HG03060 (cell line): Measurements from ENCODE around the gene DRAM1.

Experiments used
- ATAC-seq: cut with Tn5 transposase; IDR thresholded peaks from one replicate; pipeline ENCODE4 v1.9.1; 2021; ENCODE audit warnings: low read depth, moderate number of reproducible peaks; ENCODE audit not compliant: unreplicated experiment

The DRAM1 gene

GRCh38 chr12:101939306-101939705 lies 61.9 kb downstream of the DRAM1 start:
- ATAC-seq = no peak

GRCh38 chr12:101939856-101940265 lies 62.5 kb downstream of the DRAM1 start:
- ATAC-seq = no peak

GRCh38 chr12:101940400-101940950 lies 63.1 kb downstream of the DRAM1 start:
- ATAC-seq = no peak

- ATAC-seq = peak; percentile 64
Measured at GRCh38 chr12:101941306-101942249, 64.2 kb downstream of the DRAM1 start.

- ATAC-seq = no peak
Measured at GRCh38 chr12:101942250-101942605, 64.8 kb downstream of the DRAM1 start.

GRCh38 chr12:101945369-101946232 lies 68.2 kb downstream of the DRAM1 start:
- ATAC-seq = no peak

- no peak for ATAC-seq
Measured at GRCh38 chr12:101946233-101946611, 68.8 kb downstream of the DRAM1 start.

GRCh38 chr12:101947316-101947715 lies 69.9 kb downstream of the DRAM1 start:
- no peak for ATAC-seq

GRCh38 chr12:101948365-101948764 lies 71.0 kb downstream of the DRAM1 start:
- no peak for ATAC-seq

GRCh38 chr12:101951002-101951670 lies 73.8 kb downstream of the DRAM1 start:
- ATAC-seq = peak; percentile 43

- no peak for ATAC-seq
Measured at GRCh38 chr12:101954113-101954512, 76.7 kb downstream of the DRAM1 start.

GRCh38 chr12:101954676-101955075 lies 77.3 kb downstream of the DRAM1 start:
- ATAC-seq = no peak

GRCh38 chr12:101957252-101957959 lies 80.0 kb downstream of the DRAM1 start:
- no peak for ATAC-seq

- no peak for ATAC-seq
Measured at GRCh38 chr12:101959607-101960006, 82.2 kb downstream of the DRAM1 start.

- ATAC-seq = no peak
Measured at GRCh38 chr12:101962486-101962885, 85.1 kb downstream of the DRAM1 start.

GRCh38 chr12:101963697-101964096 lies 86.3 kb downstream of the DRAM1 start:
- no peak for ATAC-seq

GRCh38 chr12:101966496-101966895 lies 89.1 kb downstream of the DRAM1 start:
- no peak for ATAC-seq

- no peak for ATAC-seq
Measured at GRCh38 chr12:101967506-101967905, 90.1 kb downstream of the DRAM1 start.

- ATAC-seq = no peak
Measured at GRCh38 chr12:101968770-101969169, 91.4 kb downstream of the DRAM1 start.
